ENCODE results near the gene REXO2.

DNA sequence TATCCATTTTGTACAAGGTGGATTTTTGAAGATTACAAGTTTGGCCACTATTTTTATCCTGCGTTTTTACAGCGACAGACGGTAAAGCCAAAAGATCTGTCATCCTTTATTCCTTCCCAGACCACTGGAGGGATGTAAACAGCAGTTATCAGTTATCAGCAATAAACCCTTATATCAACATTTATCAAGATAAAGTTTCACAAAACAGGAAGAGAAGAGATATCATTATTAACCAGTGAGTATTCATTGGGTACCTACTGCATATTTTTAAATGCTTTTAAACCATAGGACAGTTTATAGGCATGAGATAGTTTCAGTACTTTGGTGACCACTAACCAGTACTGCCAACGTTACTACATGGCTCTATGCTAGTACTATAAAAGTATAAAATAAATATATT is 5.9 kb upstream of the REXO2 start:
- TF ChIP-seq, protein P1, sequence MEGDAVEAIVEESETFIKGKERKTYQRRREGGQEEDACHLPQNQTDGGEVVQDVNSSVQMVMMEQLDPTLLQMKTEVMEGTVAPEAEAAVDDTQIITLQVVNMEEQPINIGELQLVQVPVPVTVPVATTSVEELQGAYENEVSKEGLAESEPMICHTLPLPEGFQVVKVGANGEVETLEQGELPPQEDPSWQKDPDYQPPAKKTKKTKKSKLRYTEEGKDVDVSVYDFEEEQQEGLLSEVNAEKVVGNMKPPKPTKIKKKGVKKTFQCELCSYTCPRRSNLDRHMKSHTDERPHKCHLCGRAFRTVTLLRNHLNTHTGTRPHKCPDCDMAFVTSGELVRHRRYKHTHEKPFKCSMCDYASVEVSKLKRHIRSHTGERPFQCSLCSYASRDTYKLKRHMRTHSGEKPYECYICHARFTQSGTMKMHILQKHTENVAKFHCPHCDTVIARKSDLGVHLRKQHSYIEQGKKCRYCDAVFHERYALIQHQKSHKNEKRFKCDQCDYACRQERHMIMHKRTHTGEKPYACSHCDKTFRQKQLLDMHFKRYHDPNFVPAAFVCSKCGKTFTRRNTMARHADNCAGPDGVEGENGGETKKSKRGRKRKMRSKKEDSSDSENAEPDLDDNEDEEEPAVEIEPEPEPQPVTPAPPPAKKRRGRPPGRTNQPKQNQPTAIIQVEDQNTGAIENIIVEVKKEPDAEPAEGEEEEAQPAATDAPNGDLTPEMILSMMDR (IDR thresholded peaks at IDR 0.05), result no peak
- TF ChIP-seq POLR2AphosphoS5 (IDR thresholded peaks at IDR 0.05), result no peak
- TF ChIP-seq POLR2A (IDR thresholded peaks at IDR 0.05), result no peak

Measured in suprapubic skin (tissue), 4 donors.